Sigmoid colon (tissue), 4 donors: ENCODE data around the gene MAEL.

Experiments
- EP300 ChIP-seq, 4 donors: sonication (generic); formaldehyde crosslinking; IDR thresholded peaks; one replicate each; pipeline ENCODE4 v1.6.1; 2017; ENCODE audit warnings: antibody characterized with exemption in 4 of 4
- TF ChIP-seq, protein P1 (sequence below), 4 experiments: fragments of 450-650 bp in 3 of 4; fragments of 200-600 bp in 1 of 4; IDR thresholded peaks; one replicate each; pipeline ENCODE4 v1.5.1; 2016 to 2019; ENCODE audit warnings: antibody characterized with exemption in 4 of 4, mild to moderate bottlenecking in 3 of 4, moderate library complexity in 2 of 4

DNA sequence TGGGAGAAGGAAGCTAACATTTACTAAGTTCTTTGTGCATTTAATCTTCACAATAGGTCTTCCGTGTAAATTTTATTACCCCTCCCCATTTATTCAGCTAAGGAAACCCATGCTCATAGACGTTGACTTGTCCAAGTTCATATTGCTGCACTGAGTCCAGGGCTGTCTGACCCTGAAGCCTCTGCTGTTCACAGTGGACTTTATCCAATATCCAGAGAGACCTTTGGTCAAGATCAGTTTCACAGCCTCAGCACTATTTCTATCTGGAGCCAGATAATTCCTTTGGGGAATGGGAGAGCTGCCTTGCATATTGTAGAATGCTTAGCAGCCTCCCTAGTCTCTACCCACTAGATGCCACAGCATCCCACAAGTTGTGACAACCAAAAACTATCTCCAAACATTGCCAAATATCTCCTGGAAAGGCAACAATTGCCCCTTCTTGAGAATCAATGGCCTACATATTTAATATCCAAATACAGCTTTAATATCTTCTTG is 40.2 kb upstream of the MAEL start:
- TF ChIP-seq, protein P1, sequence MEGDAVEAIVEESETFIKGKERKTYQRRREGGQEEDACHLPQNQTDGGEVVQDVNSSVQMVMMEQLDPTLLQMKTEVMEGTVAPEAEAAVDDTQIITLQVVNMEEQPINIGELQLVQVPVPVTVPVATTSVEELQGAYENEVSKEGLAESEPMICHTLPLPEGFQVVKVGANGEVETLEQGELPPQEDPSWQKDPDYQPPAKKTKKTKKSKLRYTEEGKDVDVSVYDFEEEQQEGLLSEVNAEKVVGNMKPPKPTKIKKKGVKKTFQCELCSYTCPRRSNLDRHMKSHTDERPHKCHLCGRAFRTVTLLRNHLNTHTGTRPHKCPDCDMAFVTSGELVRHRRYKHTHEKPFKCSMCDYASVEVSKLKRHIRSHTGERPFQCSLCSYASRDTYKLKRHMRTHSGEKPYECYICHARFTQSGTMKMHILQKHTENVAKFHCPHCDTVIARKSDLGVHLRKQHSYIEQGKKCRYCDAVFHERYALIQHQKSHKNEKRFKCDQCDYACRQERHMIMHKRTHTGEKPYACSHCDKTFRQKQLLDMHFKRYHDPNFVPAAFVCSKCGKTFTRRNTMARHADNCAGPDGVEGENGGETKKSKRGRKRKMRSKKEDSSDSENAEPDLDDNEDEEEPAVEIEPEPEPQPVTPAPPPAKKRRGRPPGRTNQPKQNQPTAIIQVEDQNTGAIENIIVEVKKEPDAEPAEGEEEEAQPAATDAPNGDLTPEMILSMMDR (IDR thresholded peaks at IDR 0.05) = no peak
- TF ChIP-seq EP300 (IDR thresholded peaks at IDR 0.05) = no peak
